OCI-LY7 (cell line): Measurements from ENCODE around the gene ATG16L2. TPM values are rescaled to one million over a fixed set of nuclear protein-coding genes. Genes with fewer than 3 reads are reported as not detected.

Experiments used
- BruUV-seq: library from RNA; stranded (reverse); fragments of 400-500 nt; replicated peaks from 2 replicates; lab custom pipeline; 2021; lab: Mats Ljungman, UMichigan
- CTCF ChIA-PET: fragments of 300-600 bp; sonication (Branson Sonifier 250); formaldehyde crosslinking; loops from one replicate; lab custom pipeline; 2022; ENCODE audit warnings: antibody characterized with exemption; ENCODE audit not compliant: unreplicated experiment; lab: Charles Lee
- POLR2A ChIA-PET: fragments of 300-600 bp; sonication (Branson Sonifier 250); formaldehyde crosslinking; loops from one replicate; lab custom pipeline; 2022; ENCODE audit warnings: antibody characterized with exemption; lab: Charles Lee
- DNase-seq: peaks from one replicate; pipeline ENCODE4 v3.0.0-alpha.2; 2015; ENCODE audit warnings: low spot score
- H2AFZ ChIP-seq: fragments of 200-600 bp; sonication (generic), shearing (Covaris generic); 2 replicates; pipeline ENCODE4 v1.6.1; 2014; ENCODE audit warnings: mild to moderate bottlenecking, antibody characterized with exemption, low read length, moderate library complexity
- H3K27ac ChIP-seq: fragments of 200-600 bp; sonication (generic); 2 replicates; pipeline ENCODE4 v1.5.1; 2014; ENCODE audit warnings: mixed run types, low read depth, mild to moderate bottlenecking, moderate library complexity, low read length, inconsistent platforms; ENCODE audit not compliant: poor library complexity, severe bottlenecking
- H3K36me3 ChIP-seq: fragments of 200-600 bp; sonication (generic); 2 replicates; pipeline ENCODE4 v1.6.1; 2014; ENCODE audit warnings: mild to moderate bottlenecking, antibody characterized with exemption, low read length, moderate library complexity, mixed read lengths; ENCODE audit not compliant: insufficient read depth
- H3K4me1 ChIP-seq: fragments of 200-600 bp; sonication (generic); 2 replicates; pipeline ENCODE4 v1.5.1; 2014; ENCODE audit warnings: mild to moderate bottlenecking, low read length; ENCODE audit not compliant: insufficient read depth, poor library complexity, severe bottlenecking
- H3K4me2 ChIP-seq: fragments of 200-600 bp; sonication (generic); 2 replicates; pipeline ENCODE4 v1.6.1; 2014; ENCODE audit warnings: mild to moderate bottlenecking, low read length
- H3K4me3 ChIP-seq: fragments of 200-600 bp; sonication (generic); 2 replicates; pipeline ENCODE4 v1.5.1; 2014; ENCODE audit warnings: mild to moderate bottlenecking, low read depth, low read length; ENCODE audit not compliant: poor library complexity, severe bottlenecking
- H3K79me2 ChIP-seq: fragments of 200-600 bp; sonication (generic); 2 replicates; pipeline ENCODE4 v1.6.1; 2016; ENCODE audit warnings: low read depth, mild to moderate bottlenecking, low read length, moderate library complexity, mixed read lengths; ENCODE audit not compliant: insufficient read depth
- H3K9me2 ChIP-seq: fragments of 200-600 bp; sonication (generic); 2 replicates; pipeline ENCODE4 v1.6.1; 2016; ENCODE audit warnings: mild to moderate bottlenecking, low read length, mixed read lengths; ENCODE audit not compliant: insufficient read depth
- H3K9me3 ChIP-seq: fragments of 200-600 bp; sonication (generic); 2 replicates; pipeline ENCODE4 v1.6.1; 2014; ENCODE audit warnings: mild to moderate bottlenecking, mixed run types, low read length, mixed read lengths
- H4K20me1 ChIP-seq: fragments of 200-600 bp; sonication (generic); 2 replicates; pipeline ENCODE4 v1.6.1; 2014; ENCODE audit warnings: mild to moderate bottlenecking, antibody characterized with exemption, low read length, moderate library complexity, mixed read lengths; ENCODE audit not compliant: insufficient read depth
- CTCF ChIP-seq: fragments of 200-600 bp; sonication (generic); conservative IDR thresholded peaks from 2 replicates; pipeline ENCODE4 v1.5.1; 2014; ENCODE audit warnings: mild to moderate bottlenecking, antibody characterized with exemption, low read length, moderate library complexity, mixed read lengths
- EZH2phosphoT487 ChIP-seq: fragments of 200-600 bp; sonication (generic); IDR thresholded peaks from 2 replicates; pipeline ENCODE4 v1.6.1; 2018; ENCODE audit warnings: low read depth, borderline replicate concordance, mild to moderate bottlenecking, mixed run types, antibody characterized with exemption, low read length, moderate library complexity, mixed read lengths
- intact Hi-C: fragments of 100-400 bp; cut with micrococcal nuclease; formaldehyde crosslinking; loops from one replicate; pipeline ENCODE4 v1.10.0; 2022; ENCODE audit not compliant: unreplicated experiment
- total RNA-seq, 2 experiments: library from RNA; depleted of rRNA in 1 of 2; stranded (reverse); fragments of >200 nt in 1 of 2; shearing (Covaris generic) in 1 of 2; gene quantifications; 2 replicates each; pipeline ENCODE4 v1.2.3, GENCODE V29; 2014 to 2022

Gene ATG16L2
- total RNA-seq, 2 experiments from 2014 or later = 103 to 108 TPM

GRCh38 chr11:72777755-72778278, 36.4 kb upstream of the ATG16L2 start:
- Histone ChIP-seq H3K9me3 (no peaks in the 10 kb centered on the region), H2AFZ (no peak overlapping the region), H3K36me3 (no peaks in the 10 kb centered on the region), H4K20me1 (no peaks in the 10 kb centered on the region), H3K4me3 (no peak overlapping the region), H3K79me2 (no peaks in the 10 kb centered on the region), H3K4me2 (no peak overlapping the region), H3K27ac (no peak overlapping the region), H3K9me2 (no peaks in the 10 kb centered on the region), H3K4me1 (peaks cover 10% of the 10 kb centered on the region)
- CTCF ChIA-PET = interaction anchor here (0.6 kb wide), 1 partner anchor 33 kb away, joined by 3 read pairs; no protein-coding TSS in a partner anchor
- TF ChIP-seq EZH2phosphoT487 (no peak), CTCF (no peak)
- intact Hi-C loops = no loop called here
- POLR2A ChIA-PET = interaction anchor here (0.5 kb wide), 1 partner anchor 14 kb away, joined by 3 read pairs; no protein-coding TSS in a partner anchor
- BruUV-seq = no TSS peak
- DNase-seq = no peak

- H3K4me2 ChIP-seq = no peak overlapping the region
These were observed 35.4 kb upstream of the ATG16L2 start for GRCh38 chr11:72778535-72779494.

More at GRCh38 chr11:72778535-72779494, 35.4 kb upstream of the ATG16L2 start:
- Histone ChIP-seq H4K20me1 (no peaks in the 10 kb centered on the region), H3K9me3 (no peaks in the 10 kb centered on the region), H3K9me2 (no peaks in the 10 kb centered on the region), H2AFZ (no peak overlapping the region), H3K36me3 (no peaks in the 10 kb centered on the region), H3K4me3 (no peak overlapping the region), H3K27ac (no peak overlapping the region), H3K79me2 (no peaks in the 10 kb centered on the region), H3K4me1 (peaks cover 10% of the 10 kb centered on the region)
- DNase-seq = no peak
- intact Hi-C loops = no loop called here
- no TSS peak for BruUV-seq
- ChIA-PET POLR2A (interaction anchor here (0.9 kb wide), 1 partner anchor 28 kb away, joined by 3 read pairs; no protein-coding TSS in a partner anchor), CTCF (interaction anchor here (0.6 kb wide), 1 partner anchor 34 kb away, joined by 3 read pairs; no protein-coding TSS in a partner anchor)
- TF ChIP-seq CTCF (no peak), EZH2phosphoT487 (no peak)
